Psoas muscle (tissue), 8 donors: ENCODE data around the gene CCNH. TPM values are rescaled to one million over a fixed set of nuclear protein-coding genes. Genes with fewer than 3 reads are reported as not detected.

Experiments
- ATAC-seq, 4 donors: fragments of 200-7000 bp; cut with Tn5 transposase; one replicate each; pipeline ENCODE4 v1.9.1; 2020; ENCODE audit warnings: moderate library complexity in 3 of 4, mild to moderate bottlenecking in 2 of 4
- DNase-seq, 2 donors: peaks; one replicate each; pipeline ENCODE4 v3.0.0-alpha.2; 2020
- H3K27ac ChIP-seq: fragments of 200-600 bp; one replicate; pipeline ENCODE4 v1.8.0; 2022
- H3K27me3 ChIP-seq, 3 donors: fragments of 200-600 bp in 1 of 3; one replicate each; pipeline versions ENCODE4 v1.6.1 to v1.8.0; 2013 to 2022; ENCODE audit warnings: low read length in 2 of 3, mild to moderate bottlenecking in 2 of 3, moderate library complexity in 1 of 3; ENCODE audit not compliant: insufficient read depth in 3 of 3
- H3K36me3 ChIP-seq, 2 donors: fragments of 200-600 bp in 1 of 2; one replicate each; pipeline versions ENCODE4 v1.6.1 to v1.8.0; 2013 to 2022; ENCODE audit warnings: low read depth in 1 of 2, mild to moderate bottlenecking in 1 of 2, moderate library complexity in 1 of 2; ENCODE audit not compliant: insufficient read depth in 1 of 2
- H3K4me1 ChIP-seq: fragments of 200-600 bp; one replicate; pipeline ENCODE4 v1.8.0; 2022
- H3K4me3 ChIP-seq: fragments of 200-600 bp; one replicate; pipeline ENCODE4 v1.8.0; 2022; ENCODE audit warnings: mild to moderate bottlenecking
- H3K9me3 ChIP-seq: fragments of 200-600 bp; one replicate; pipeline ENCODE4 v1.8.0; 2022
- WGBS, 3 donors: extraction: QIAGEN DNeasy Blood & Tissue Kit; methylation state at CpG; one replicate each; pipeline versions ENCODE4 v1.1.6 to v1.1.7; 2013; 5-methylcytosine and 5-hydroxymethylcytosine counted together
- intact Hi-C, 2 donors: fragments of 100-400 bp; cut with DNase I; formaldehyde crosslinking; loops; one replicate each; pipeline versions ENCODE4 v1.11.0 to v1.14.2; 2022
- polyA plus RNA-seq, 3 donors: library from polyadenylated mRNA; stranded (reverse); fragments of 200-250 nt; gene quantifications; one replicate each; pipeline ENCODE4 v1.2.3, GENCODE V29; 2013
- total RNA-seq, 4 donors: library from RNA; stranded (reverse); fragmentation: NEBNext Ultra II Directional in 2 of 4; extraction: Animal tissue kit (Norgen Biotek cat#: 25700) in 2 of 4; gene quantifications; one replicate each; pipeline versions ENCODE4 v1.2.1 to v1.2.4, GENCODE V29; 2021 to 2023
- TF ChIP-seq, protein P1 (sequence below): fragments of 200-600 bp; IDR thresholded peaks from one replicate; pipeline ENCODE4 v1.8.0; 2022; ENCODE audit warnings: antibody characterized with exemption
- donor health status: healthy with polysubstance abuse.
- donor health status: DM: no; HTN: no; CAD: no; lungs with moderate emphysema.
- donor health status: Bipolar disorder and iron deficiency.
- donor health status: healthy.
- donor health status: DM: yes; HTN: yes; CAD: no.
- donor health status: DM: no; HTN: no; CAD: no.
- donor health status: DM: no; HTN: no; CAD: no.
- donor health status: DM: yes; HTN: yes; CAD: no.

Gene CCNH
- total and polyA plus RNA-seq, 7 donors, result 19.9 to 62.1 (median 34.3) TPM

DNA sequence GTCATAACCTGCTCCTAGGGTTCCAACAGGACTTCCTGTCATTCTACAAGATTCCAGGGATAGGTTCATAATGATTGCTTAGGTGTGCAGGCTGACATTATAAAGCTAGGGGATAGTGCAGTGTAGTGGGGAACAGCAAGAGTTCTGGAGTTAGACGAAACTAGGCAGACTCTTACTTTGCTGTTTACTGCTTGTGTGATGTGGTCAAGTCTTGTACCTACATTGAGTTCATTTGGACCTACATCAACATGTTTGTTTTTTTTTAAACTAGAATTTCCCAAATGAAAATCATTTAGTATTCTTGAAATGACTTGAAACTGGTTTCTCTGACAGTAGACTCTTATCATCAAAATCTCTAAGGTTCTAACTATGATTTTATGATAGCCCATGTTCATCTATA lies 21.2 kb upstream of the CCNH start:
- Histone ChIP-seq H3K4me3 (no peak overlapping the region), H3K27ac (no peak overlapping the region), H3K4me1 (no peaks in the 10 kb centered on the region), H3K36me3 (no peaks in the 10 kb centered on the region), H3K9me3 (no peaks in the 10 kb centered on the region), H3K27me3 (no peaks in the 10 kb centered on the region)
- intact Hi-C loops, result no loop called here
- 72 to 79% (median 78%) methylated on average over 1 of the region's 1 CpG for WGBS, 3 donors
- TF ChIP-seq, protein P1, sequence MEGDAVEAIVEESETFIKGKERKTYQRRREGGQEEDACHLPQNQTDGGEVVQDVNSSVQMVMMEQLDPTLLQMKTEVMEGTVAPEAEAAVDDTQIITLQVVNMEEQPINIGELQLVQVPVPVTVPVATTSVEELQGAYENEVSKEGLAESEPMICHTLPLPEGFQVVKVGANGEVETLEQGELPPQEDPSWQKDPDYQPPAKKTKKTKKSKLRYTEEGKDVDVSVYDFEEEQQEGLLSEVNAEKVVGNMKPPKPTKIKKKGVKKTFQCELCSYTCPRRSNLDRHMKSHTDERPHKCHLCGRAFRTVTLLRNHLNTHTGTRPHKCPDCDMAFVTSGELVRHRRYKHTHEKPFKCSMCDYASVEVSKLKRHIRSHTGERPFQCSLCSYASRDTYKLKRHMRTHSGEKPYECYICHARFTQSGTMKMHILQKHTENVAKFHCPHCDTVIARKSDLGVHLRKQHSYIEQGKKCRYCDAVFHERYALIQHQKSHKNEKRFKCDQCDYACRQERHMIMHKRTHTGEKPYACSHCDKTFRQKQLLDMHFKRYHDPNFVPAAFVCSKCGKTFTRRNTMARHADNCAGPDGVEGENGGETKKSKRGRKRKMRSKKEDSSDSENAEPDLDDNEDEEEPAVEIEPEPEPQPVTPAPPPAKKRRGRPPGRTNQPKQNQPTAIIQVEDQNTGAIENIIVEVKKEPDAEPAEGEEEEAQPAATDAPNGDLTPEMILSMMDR, result no peak
- ATAC-seq (no peak), DNase-seq (no peak)

DNA sequence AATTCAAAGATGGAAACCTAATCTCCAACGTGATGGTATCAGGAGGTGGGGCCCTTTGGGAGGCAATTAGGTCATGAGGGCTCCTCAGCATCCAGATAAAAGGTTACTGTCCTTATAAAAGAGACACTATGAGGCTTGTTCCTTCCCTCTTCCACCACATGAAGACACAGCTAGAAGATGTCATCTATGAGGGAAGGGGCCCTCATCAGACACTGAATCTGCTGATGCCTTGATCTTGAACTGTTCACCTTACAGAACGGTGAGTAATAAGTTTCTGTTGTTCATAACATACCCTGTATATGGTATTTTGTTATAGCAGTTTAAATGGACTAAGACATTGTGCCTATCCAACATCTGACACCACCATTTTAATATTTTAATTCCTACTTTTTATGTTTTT lies 19.7 kb upstream of the CCNH start:
- intact Hi-C loops, result no loop called here
- TF ChIP-seq, protein P1, result no peak
- ATAC-seq (no peak), DNase-seq (no peak)
- Histone ChIP-seq H3K9me3 (no peaks in the 10 kb centered on the region), H3K27ac (no peak overlapping the region), H3K4me3 (no peak overlapping the region), H3K27me3 (no peaks in the 10 kb centered on the region), H3K4me1 (no peaks in the 10 kb centered on the region), H3K36me3 (no peaks in the 10 kb centered on the region)
- 48 to 49% (median 48%) methylated on average over 2 of the region's 2 CpGs for WGBS, 3 donors

DNA sequence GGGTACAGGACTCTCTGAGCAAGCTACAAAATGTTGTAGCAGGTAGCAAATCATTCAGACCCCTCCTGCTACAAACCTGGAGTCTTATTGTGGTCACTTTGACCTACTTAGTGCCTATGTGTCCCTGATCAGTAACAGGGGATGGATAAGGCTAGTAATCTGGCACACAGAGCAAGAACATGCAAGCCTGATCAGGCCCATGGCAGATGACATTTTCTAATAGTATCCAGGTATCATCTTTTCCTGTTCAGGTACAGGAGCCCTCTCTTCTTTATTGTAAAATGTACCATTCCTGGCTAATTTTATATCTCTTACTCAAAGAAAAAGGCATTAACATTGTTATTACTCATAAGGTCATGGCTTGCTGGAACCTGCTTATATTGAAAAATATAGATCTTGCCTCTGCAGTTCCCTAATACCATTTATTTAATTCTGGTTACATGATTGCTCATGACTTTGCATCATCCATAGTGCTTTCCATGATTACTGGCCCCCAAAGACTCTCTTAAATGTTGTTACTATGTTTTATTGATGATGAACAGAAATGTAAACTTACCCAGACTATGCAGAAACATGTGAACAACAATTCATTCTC lies 18.2 kb upstream of the CCNH start:
- DNase-seq, result no peak
- H3K27me3 ChIP-seq, result no peaks in the 10 kb centered on the region
- ATAC-seq, result no peak
- intact Hi-C loops, result no loop called here
- H3K4me1 ChIP-seq, result no peaks in the 10 kb centered on the region
- TF ChIP-seq, protein P1, result no peak
- H3K4me3 ChIP-seq, result no peak overlapping the region
- no peaks in the 10 kb centered on the region for H3K9me3 ChIP-seq
- no peaks in the 10 kb centered on the region for H3K36me3 ChIP-seq
- H3K27ac ChIP-seq, result no peak overlapping the region

DNA sequence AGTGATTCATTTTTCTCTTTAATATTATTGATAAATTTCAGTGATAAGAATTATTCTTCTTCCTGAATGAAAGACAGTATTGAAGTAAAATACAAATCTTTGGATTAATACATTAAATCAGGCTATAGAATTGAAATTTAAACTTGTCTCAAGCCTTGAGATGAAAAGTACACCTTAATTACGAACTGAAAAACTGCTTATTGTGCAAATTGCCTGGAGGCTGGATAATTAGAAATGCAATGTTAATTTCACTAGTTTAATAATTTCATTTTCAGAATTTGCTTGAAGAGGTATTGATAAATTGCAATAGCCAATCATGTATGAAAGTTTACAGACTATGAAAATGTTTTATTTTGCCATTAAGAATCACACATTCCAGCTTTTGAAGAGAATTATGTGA lies 11.0 kb upstream of the CCNH start:
- DNase-seq (no peak), ATAC-seq (no peak)
- H3K4me1 ChIP-seq, result no peaks in the 10 kb centered on the region
- TF ChIP-seq, protein P1, result no peak
- no peak overlapping the region for H3K27ac ChIP-seq
- H3K27me3 ChIP-seq, result no peaks in the 10 kb centered on the region
- intact Hi-C loops, result no loop called here
- no peaks in the 10 kb centered on the region for H3K9me3 ChIP-seq
- 71 to 76% (median 75%) methylated on average over 1 of the region's 1 CpG for WGBS, 3 donors
- H3K36me3 ChIP-seq, result no peaks in the 10 kb centered on the region
- no peak overlapping the region for H3K4me3 ChIP-seq

DNA sequence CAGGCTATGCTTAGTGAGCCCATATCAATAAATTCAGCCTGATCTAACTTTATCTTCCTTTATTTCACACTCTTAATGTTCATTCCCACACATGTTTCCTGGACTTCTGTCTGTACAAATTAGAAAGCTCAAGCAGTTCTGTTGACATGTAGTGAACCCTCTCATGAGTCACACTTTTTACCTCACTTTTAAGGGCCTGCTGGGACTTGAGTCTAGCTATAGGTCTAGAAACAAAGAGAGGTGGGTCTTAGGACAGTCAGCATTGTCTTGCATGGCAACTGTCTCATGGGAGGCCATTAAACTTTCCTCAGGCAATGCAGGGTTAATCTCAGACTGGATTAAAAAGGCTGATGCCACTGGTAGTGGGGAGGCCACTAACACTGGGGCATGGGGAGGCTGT lies 8.6 kb upstream of the CCNH start:
- TF ChIP-seq, protein P1, result no peak
- intact Hi-C loops, result no loop called here
- no peak for ATAC-seq
- DNase-seq, result no peak
- Histone ChIP-seq H3K9me3 (no peaks in the 10 kb centered on the region), H3K4me3 (no peak overlapping the region), H3K27ac (no peak overlapping the region), H3K4me1 (no peaks in the 10 kb centered on the region), H3K27me3 (no peaks in the 10 kb centered on the region), H3K36me3 (no peaks in the 10 kb centered on the region)
